Measurements from ENCODE around the gene LAMC2.

The LAMC2 gene

GRCh38 chr1:183247931-183248330 is 61.9 kb downstream of the LAMC2 start:
- Histone ChIP-seq H3K9me2 (replicated peaks; ENCODE audit: insufficient read depth, low read length) (no peaks in the 10 kb centered on the region), H3K9me3 (ENCODE audit: insufficient read depth, low read length) (no peaks in the 10 kb centered on the region), H4K20me1 (ENCODE audit: low read depth, low read length) (no peaks in the 10 kb centered on the region), H3K36me3 (ENCODE audit: low read length) (no peaks in the 10 kb centered on the region), H3K4me3 (ENCODE audit: insufficient read depth, low read length, poor library complexity, severe bottlenecking) (no peak overlapping the region), H2AFZ (ENCODE audit: low read depth, low read length, severe bottlenecking) (no peak overlapping the region), H3K9ac (ENCODE audit: low read length) (no peak overlapping the region), H3K27me3 (ENCODE audit: low read length) (no peaks in the 10 kb centered on the region), H3F3A (ENCODE audit: insufficient read depth) (no peaks in the 10 kb centered on the region), H3K4me2 (ENCODE audit: low read depth, low read length, poor library complexity, severe bottlenecking) (no peak overlapping the region), H3K79me2 (ENCODE audit: insufficient read depth, low read length) (no peaks in the 10 kb centered on the region), H3K27ac (ENCODE audit: low read depth, low read length) (no peak overlapping the region)
- TF ChIP-seq EZH2phosphoT487 (conservative IDR thresholded peaks at IDR 0.05; ENCODE audit: low read length) = no peak
- TF ChIP-seq CTCF (IDR thresholded peaks at IDR 0.05; ENCODE audit: insufficient read depth, low read length, poor library complexity, severe bottlenecking) = no peak

- H4K20me1 ChIP-seq (ENCODE audit: low read depth, low read length) = no peaks in the 10 kb centered on the region
- TF ChIP-seq CTCF (IDR thresholded peaks at IDR 0.05; ENCODE audit: insufficient read depth, low read length, poor library complexity, severe bottlenecking) (no peak), EZH2phosphoT487 (conservative IDR thresholded peaks at IDR 0.05; ENCODE audit: low read length) (no peak)
- H3K9me3 ChIP-seq (ENCODE audit: insufficient read depth, low read length) = no peaks in the 10 kb centered on the region
- H3K36me3 ChIP-seq (ENCODE audit: low read length) = no peaks in the 10 kb centered on the region
- no peak overlapping the region for H3K4me3 ChIP-seq (ENCODE audit: insufficient read depth, low read length, poor library complexity, severe bottlenecking)
- H3K27me3 ChIP-seq (ENCODE audit: low read length) = no peaks in the 10 kb centered on the region
- no peak overlapping the region for H3K4me2 ChIP-seq (ENCODE audit: low read depth, low read length, poor library complexity, severe bottlenecking)
- H3K27ac ChIP-seq (ENCODE audit: low read depth, low read length) = no peak overlapping the region
- no peaks in the 10 kb centered on the region for H3K79me2 ChIP-seq (ENCODE audit: insufficient read depth, low read length)
- no peak overlapping the region for H2AFZ ChIP-seq (ENCODE audit: low read depth, low read length, severe bottlenecking)
- H3K9ac ChIP-seq (ENCODE audit: low read length) = no peak overlapping the region
- H3K9me2 ChIP-seq (replicated peaks; ENCODE audit: insufficient read depth, low read length) = no peaks in the 10 kb centered on the region
- H3F3A ChIP-seq (ENCODE audit: insufficient read depth) = no peaks in the 10 kb centered on the region
Measured at GRCh38 chr1:183248989-183249691, 63.1 kb downstream of the LAMC2 start.

- no peaks in the 10 kb centered on the region for H3K36me3 ChIP-seq (ENCODE audit: low read length)
Measured at GRCh38 chr1:183249941-183250452, 63.9 kb downstream of the LAMC2 start.

More at GRCh38 chr1:183249941-183250452, 63.9 kb downstream of the LAMC2 start:
- Histone ChIP-seq H3K9ac (ENCODE audit: low read length) (no peak overlapping the region), H3F3A (ENCODE audit: insufficient read depth) (no peaks in the 10 kb centered on the region), H3K9me3 (ENCODE audit: insufficient read depth, low read length) (peaks cover 3% of the 10 kb centered on the region; the same call in 1 of the 2 replicates), H3K27ac (ENCODE audit: low read depth, low read length) (no peak overlapping the region), H3K79me2 (ENCODE audit: insufficient read depth, low read length) (no peaks in the 10 kb centered on the region), H4K20me1 (ENCODE audit: low read depth, low read length) (no peaks in the 10 kb centered on the region), H3K4me3 (ENCODE audit: insufficient read depth, low read length, poor library complexity, severe bottlenecking) (no peak overlapping the region), H3K9me2 (replicated peaks; ENCODE audit: insufficient read depth, low read length) (no peaks in the 10 kb centered on the region), H3K4me2 (ENCODE audit: low read depth, low read length, poor library complexity, severe bottlenecking) (no peak overlapping the region), H2AFZ (ENCODE audit: low read depth, low read length, severe bottlenecking) (no peak overlapping the region), H3K27me3 (ENCODE audit: low read length) (no peaks in the 10 kb centered on the region)
- TF ChIP-seq CTCF (IDR thresholded peaks at IDR 0.05; ENCODE audit: insufficient read depth, low read length, poor library complexity, severe bottlenecking) (no peak), EZH2phosphoT487 (conservative IDR thresholded peaks at IDR 0.05; ENCODE audit: low read length) (no peak)

Data from SU-DHL-6 (cell line).